ENCODE data around the gene EN1. TPM values are rescaled to one million over a fixed set of nuclear protein-coding genes. Genes with fewer than 3 reads are reported as not detected.
A peak's percentile ranks its signal among the peaks of the same experiment; 100 is the strongest.

EN1 gene
- total RNA-seq = not detected in 2 replicates

DNA sequence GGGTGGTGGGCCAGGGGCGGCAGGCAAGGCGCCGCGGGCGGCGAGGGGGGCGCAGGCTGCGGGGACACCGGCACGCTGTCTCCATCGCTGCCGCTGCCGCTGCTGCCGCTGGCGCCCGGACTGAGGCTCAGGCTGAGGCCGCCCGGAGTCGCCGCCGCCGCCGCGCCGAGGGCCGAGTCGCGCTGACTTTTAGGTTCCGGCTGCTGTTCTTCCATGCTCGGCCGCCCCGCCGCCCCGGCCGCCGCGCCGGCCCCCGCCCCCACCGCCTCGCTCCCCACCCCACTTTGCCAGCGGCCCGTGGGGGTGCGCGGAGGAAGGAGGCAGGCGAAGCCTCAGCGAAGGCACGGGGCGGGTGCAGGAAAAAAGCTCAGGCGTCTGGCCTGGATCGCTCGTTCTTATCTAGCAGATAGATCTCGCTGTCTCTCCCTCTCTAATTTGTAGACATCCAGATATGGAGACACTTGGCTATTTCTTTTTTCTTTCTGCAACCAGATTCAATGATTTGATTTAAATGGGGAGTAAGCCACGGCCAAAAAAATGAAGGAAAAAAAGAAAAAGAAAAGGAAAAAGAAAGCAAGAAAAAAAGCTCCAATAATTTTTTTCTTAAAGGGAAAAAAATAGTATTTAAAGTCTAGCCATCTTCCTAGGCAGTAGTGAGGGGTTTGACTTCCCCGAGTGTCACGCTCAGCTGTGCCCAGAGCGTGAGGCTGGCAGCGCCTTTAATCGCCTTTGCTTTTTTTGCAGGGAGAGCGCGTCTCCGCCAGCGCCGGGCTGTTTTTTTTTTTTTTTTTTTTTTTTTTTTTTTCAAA is at the start of gene EN1:
TSS of gene EN1 (minus strand) at position 696 of the 809 bp plus-strand sequence. CDS start at position 215, 481 bp downstream.
- intact Hi-C loops (cut with micrococcal nuclease) = no loop called here
- H3K4me3 Mint-ChIP-seq (ENCODE audit: low read depth) = no peak within 1 kb of the TSS
- no peak for DNase-seq (ENCODE audit: low spot score)
- H3K27ac Mint-ChIP-seq = peak within 1 kb of the TSS; percentile 62
- peaks cover 3% of the 10 kb centered on the region for H3K36me3 Mint-ChIP-seq (ENCODE audit: low read depth)
- peaks cover 4% of the 10 kb centered on the region for H3K4me1 Mint-ChIP-seq (ENCODE audit: low read depth)
- H3K9me3 Mint-ChIP-seq = no peaks in the 10 kb centered on the region
- H3K27me3 Mint-ChIP-seq (ENCODE audit: low read depth) = peaks cover 77% of the 10 kb centered on the region

DNA sequence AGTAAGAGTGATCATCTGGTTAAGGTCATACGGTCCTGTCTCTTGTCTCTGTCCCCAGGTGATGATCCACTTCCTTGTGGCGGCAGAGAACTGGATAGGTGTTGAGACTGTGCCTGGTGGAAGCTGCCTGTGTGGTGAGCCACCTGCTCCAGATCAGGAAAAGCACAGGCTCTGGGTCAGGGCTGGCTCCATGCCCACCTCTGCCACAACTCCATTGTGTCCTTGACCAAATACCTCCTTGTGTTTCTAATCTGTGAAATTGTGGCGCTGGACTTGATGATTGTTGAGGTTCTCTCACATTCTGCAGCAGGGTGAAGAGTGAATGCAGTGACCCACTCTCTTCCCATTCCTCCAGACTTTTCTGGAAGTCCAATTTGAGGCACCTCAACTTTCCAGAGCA is 45.7 kb upstream of the EN1 start:
- no peaks in the 10 kb centered on the region for H3K36me3 Mint-ChIP-seq (ENCODE audit: low read depth)
- no peaks in the 10 kb centered on the region for H3K27me3 Mint-ChIP-seq (ENCODE audit: low read depth)
- H3K9me3 Mint-ChIP-seq = peaks cover 10% of the 10 kb centered on the region
- H3K4me1 Mint-ChIP-seq (ENCODE audit: low read depth) = no peaks in the 10 kb centered on the region
- intact Hi-C loops (cut with micrococcal nuclease) = no loop called here
- H3K4me3 Mint-ChIP-seq (ENCODE audit: low read depth) = no peak overlapping the region
- no peak overlapping the region for H3K27ac Mint-ChIP-seq
- DNase-seq (ENCODE audit: low spot score) = no peak

DNA sequence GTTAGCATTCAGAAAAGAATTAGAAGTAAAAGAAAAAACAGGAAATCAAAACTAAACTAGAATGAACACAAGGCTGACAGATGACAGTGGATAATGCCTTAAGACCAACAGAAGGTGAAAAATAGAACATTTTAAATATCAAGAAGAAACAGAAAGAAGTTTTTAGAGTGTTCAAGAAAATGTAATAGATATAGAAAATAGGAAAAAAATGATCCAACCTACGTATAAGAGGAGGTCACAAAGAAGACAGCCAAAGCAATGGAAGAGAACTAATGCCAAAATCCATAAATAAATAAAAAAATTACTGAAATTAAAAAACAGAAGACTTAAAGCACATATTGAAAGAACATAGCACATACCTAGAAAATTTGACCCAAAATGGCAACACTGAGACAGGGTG is 42.5 kb upstream of the EN1 start:
- Mint-ChIP-seq H3K27me3 (ENCODE audit: low read depth) (no peaks in the 10 kb centered on the region), H3K4me1 (ENCODE audit: low read depth) (no peaks in the 10 kb centered on the region), H3K9me3 (peaks cover 10% of the 10 kb centered on the region), H3K27ac (no peak overlapping the region), H3K36me3 (ENCODE audit: low read depth) (no peaks in the 10 kb centered on the region), H3K4me3 (ENCODE audit: low read depth) (no peak overlapping the region)
- no peak for DNase-seq (ENCODE audit: low spot score)
- intact Hi-C loops (cut with micrococcal nuclease) = no loop called here

DNA sequence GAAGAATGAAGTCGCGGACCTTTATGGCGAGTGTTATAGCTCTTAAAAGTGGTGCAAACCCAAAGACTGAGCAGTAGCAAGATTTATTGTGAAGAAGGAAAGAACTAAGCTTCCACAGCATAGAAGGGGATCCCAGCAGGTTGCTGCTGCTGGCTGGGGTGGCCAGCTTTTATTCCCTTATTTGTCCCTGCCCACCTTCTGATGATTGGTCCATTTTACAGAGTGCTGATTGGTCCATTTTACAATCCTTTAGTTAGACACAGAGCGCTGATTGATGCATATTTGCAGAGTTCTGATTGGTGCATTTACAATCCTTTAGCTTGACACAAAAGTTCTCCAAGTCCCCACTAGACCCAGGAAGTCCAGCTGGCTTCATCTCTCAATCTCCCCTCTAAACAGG is 36.3 kb upstream of the EN1 start:
- H3K9me3 Mint-ChIP-seq = no peaks in the 10 kb centered on the region
- no peak overlapping the region for H3K27ac Mint-ChIP-seq
- no peak overlapping the region for H3K4me3 Mint-ChIP-seq (ENCODE audit: low read depth)
- intact Hi-C loops (cut with micrococcal nuclease) = loop anchor here (2.0 kb wide), 1 partner anchor 291 kb away; no protein-coding TSS in a partner anchor
- H3K36me3 Mint-ChIP-seq (ENCODE audit: low read depth) = no peaks in the 10 kb centered on the region
- DNase-seq (ENCODE audit: low spot score) = no peak
- H3K4me1 Mint-ChIP-seq (ENCODE audit: low read depth) = peaks cover 9% of the 10 kb centered on the region
- no peaks in the 10 kb centered on the region for H3K27me3 Mint-ChIP-seq (ENCODE audit: low read depth)

DNA sequence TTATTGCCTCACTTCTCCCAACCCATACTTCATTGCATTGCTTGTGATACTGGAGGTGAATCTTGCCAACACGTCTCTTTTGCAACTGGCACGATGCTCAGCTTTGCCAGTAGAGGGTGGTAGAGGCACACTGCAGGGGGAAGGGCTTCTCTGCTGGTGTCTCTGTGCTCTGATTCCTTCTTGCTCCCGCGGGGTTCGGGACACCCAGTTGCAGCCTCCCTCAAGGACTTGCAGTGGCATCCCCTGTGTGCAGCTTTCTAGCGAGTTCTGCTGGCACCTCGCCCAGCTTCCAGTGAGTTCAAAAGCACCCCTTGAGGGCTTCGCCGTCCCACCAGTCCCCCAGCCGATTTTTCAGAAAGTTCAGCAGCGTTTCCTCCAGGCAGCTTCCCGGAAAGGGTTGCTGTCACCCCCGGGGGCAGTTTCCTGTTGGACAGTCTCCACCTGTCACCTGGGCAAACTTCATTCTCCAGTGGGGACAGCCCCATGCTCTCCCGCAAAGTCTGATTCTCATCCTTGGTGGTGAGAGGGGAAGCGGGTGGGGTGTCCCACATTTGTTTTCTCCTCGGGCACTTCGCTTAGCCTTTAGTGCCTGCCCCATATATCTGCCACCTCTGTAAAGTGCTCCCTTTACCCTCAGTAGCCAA is 35.4 kb upstream of the EN1 start:
- H3K4me1 Mint-ChIP-seq (ENCODE audit: low read depth) = peaks cover 9% of the 10 kb centered on the region
- peak overlapping the region; percentile 72 for H3K4me3 Mint-ChIP-seq (ENCODE audit: low read depth)
- no peak overlapping the region for H3K27ac Mint-ChIP-seq
- peak; percentile 44 for DNase-seq (ENCODE audit: low spot score)
- intact Hi-C loops (cut with micrococcal nuclease) = loop anchor here (2.0 kb wide), 1 partner anchor 292 kb away; no protein-coding TSS in a partner anchor
- H3K36me3 Mint-ChIP-seq (ENCODE audit: low read depth) = no peaks in the 10 kb centered on the region
- no peaks in the 10 kb centered on the region for H3K9me3 Mint-ChIP-seq
- no peaks in the 10 kb centered on the region for H3K27me3 Mint-ChIP-seq (ENCODE audit: low read depth)

DNA sequence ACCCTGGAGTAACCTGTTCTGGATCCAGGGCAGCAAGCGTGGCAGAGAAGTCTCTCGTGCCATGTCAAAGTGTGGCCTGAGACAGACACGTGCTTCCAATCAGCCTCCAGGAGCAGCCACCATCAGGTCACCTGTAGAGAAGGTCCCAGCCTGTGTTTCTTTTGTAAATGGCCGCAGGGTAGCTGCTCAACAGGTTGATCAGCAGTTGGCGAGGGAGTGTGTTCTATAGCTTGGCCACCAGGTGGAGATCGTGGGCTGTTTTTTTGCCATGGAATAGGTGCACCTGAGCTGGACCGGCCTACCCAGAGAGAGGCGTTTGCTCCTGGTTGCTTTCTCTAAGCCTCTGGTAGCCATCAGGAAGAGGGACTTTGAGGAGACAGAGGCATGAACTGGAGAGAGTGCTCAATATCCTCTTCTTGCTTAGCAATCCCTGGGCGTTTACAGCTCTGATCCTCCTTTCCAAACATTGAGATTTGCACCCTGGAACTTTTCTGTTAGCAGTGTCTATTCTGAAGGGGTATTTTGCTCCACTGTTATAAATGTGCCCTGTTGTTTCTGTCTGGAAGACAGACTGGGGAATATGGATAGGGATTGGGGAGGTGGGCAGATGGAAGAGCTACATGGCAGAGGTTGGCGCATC is 34.2 kb upstream of the EN1 start:
- H3K4me1 Mint-ChIP-seq (ENCODE audit: low read depth) = peaks cover 9% of the 10 kb centered on the region
- no peaks in the 10 kb centered on the region for H3K9me3 Mint-ChIP-seq
- no peak overlapping the region for H3K27ac Mint-ChIP-seq
- H3K36me3 Mint-ChIP-seq (ENCODE audit: low read depth) = no peaks in the 10 kb centered on the region
- H3K27me3 Mint-ChIP-seq (ENCODE audit: low read depth) = no peaks in the 10 kb centered on the region
- DNase-seq (ENCODE audit: low spot score) = peak; percentile 45
- intact Hi-C loops (cut with micrococcal nuclease) = loop anchor here (2.0 kb wide), 1 partner anchor 293 kb away; no protein-coding TSS in a partner anchor
- H3K4me3 Mint-ChIP-seq (ENCODE audit: low read depth) = no peak overlapping the region

DNA sequence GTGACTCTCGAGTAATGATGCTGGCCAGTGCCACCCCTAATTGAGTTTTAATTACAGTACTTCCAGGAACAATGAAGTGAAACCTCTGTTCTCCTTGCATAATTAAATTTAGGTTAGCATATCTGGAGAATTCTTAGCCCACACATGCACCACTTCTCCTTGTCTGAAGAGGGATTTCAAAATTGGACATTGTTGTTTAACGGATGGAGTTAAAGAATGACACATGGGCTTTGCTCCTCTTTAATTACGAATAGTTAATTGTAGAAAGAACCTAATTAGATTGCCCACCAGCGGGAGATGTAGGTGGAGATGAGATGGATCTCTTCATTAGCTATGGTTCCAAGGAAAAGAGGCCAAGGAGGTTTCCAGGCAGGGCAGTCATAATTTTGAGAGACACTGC is 33.1 kb upstream of the EN1 start:
- H3K27ac Mint-ChIP-seq = no peak overlapping the region

DNA sequence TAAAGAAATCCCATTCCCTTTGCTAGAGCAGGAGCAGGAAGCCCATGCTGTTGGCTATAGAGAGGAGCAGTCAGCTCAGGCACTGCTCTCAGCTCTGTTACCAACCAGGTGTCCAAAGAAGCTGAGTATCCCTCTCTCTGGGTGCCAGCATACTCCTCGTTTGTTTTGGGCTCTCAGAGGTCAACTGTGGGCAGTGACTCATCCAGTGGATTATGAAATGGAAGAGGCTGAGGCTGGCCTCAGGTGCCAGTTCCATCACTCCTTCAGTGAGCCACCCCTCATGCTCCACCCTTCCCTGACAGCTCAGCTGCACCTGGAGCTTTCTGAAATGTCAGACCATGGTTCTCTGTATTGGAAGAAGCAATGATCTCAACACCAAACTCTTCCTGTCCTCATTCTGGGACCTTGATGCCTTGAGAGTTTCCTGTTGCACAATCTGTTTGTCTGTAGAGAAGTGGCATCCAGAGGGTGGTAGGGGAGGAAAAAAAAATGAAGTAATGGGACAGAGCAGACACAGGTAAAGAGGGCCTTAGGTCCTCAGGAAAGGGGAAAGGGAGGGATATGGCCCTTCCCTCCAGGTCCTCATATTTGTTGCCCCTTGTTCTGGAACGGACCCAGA is 31.2 kb upstream of the EN1 start:
- intact Hi-C loops (cut with micrococcal nuclease) = no loop called here
- no peak for DNase-seq (ENCODE audit: low spot score)
- Mint-ChIP-seq H3K9me3 (no peaks in the 10 kb centered on the region), H3K27me3 (ENCODE audit: low read depth) (no peaks in the 10 kb centered on the region), H3K27ac (no peak overlapping the region), H3K4me3 (ENCODE audit: low read depth) (no peak overlapping the region), H3K4me1 (ENCODE audit: low read depth) (peaks cover 9% of the 10 kb centered on the region), H3K36me3 (ENCODE audit: low read depth) (no peaks in the 10 kb centered on the region)

More for the DNA sequence above, 33.1 kb upstream of the EN1 start:
- DNase-seq (ENCODE audit: low spot score) = no peak
- Mint-ChIP-seq H3K4me3 (ENCODE audit: low read depth) (no peak overlapping the region), H3K4me1 (ENCODE audit: low read depth) (peaks cover 9% of the 10 kb centered on the region), H3K9me3 (no peaks in the 10 kb centered on the region), H3K27me3 (ENCODE audit: low read depth) (no peaks in the 10 kb centered on the region), H3K36me3 (ENCODE audit: low read depth) (no peaks in the 10 kb centered on the region)
- intact Hi-C loops (cut with micrococcal nuclease) = no loop called here

DNA sequence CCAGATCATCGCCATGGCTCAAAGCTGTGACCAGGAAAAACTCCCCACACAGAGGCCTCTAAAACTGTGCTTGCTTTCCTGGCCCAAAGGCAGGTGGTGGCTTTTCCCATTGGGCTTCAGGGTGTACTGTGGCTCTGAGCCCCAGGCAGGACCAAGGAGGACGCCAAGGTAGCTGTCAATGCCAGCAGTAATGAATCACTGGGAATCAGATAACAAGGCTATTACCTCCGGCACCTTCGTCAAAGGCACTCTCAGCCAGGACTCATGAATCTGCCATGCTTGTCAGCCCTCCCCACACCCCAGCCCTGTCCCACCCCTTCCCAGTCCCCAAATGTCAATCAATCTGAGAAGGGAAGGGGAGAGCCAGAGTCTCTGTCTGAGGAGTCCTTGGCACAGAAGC is 27.9 kb upstream of the EN1 start:
- intact Hi-C loops (cut with micrococcal nuclease) = no loop called here

DNA sequence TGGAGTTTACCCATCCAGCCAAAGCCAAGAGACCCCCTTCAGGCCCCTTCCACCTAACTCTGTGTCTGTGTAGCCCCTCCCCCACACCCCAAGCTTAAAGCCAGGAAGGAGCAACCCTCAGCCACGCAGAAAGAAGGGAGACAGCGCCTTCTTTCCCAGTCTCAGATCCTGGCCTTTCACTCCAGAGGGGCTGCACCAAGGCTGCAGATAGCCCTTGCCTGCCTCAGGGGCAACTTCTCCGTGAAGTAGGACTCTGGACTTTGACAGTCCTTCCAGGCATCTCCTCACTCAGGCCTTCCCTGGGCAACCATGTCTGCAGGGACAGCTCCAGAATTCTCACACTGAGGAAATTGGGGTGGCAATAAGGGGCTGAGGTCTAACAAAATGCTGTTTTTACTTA is 26.9 kb upstream of the EN1 start:
- intact Hi-C loops (cut with micrococcal nuclease) = no loop called here
- no peak overlapping the region for H3K27ac Mint-ChIP-seq
- H3K4me1 Mint-ChIP-seq (ENCODE audit: low read depth) = no peaks in the 10 kb centered on the region
- H3K9me3 Mint-ChIP-seq = no peaks in the 10 kb centered on the region
- peaks cover 5% of the 10 kb centered on the region for H3K27me3 Mint-ChIP-seq (ENCODE audit: low read depth)
- H3K4me3 Mint-ChIP-seq (ENCODE audit: low read depth) = no peak overlapping the region
- DNase-seq (ENCODE audit: low spot score) = no peak
- no peaks in the 10 kb centered on the region for H3K36me3 Mint-ChIP-seq (ENCODE audit: low read depth)

More for the DNA sequence above, 27.9 kb upstream of the EN1 start:
- Mint-ChIP-seq H3K4me3 (ENCODE audit: low read depth) (no peak overlapping the region), H3K9me3 (no peaks in the 10 kb centered on the region), H3K36me3 (ENCODE audit: low read depth) (no peaks in the 10 kb centered on the region), H3K27me3 (ENCODE audit: low read depth) (peaks cover 5% of the 10 kb centered on the region), H3K27ac (no peak overlapping the region), H3K4me1 (ENCODE audit: low read depth) (no peaks in the 10 kb centered on the region)
- no peak for DNase-seq (ENCODE audit: low spot score)

DNA sequence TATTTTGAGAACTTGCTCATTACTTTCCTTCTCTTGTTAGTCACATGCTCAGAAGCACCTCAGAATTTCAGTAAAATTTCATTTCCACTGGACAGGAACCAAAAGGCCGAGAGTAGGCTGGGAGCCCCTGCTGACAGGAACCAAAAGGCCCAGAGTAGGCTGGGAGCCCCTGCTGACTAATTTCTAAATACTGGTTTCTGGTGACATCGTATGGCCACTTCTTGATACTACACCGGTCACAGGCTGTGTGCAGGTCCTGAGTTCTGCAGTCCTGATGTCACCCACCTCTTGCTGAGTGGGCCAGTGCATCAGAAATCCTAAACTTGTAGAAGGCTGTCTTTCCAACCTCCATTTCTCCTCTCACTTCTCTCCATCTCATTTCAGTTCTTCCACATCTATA is 17.7 kb upstream of the EN1 start:
- Mint-ChIP-seq H3K4me3 (ENCODE audit: low read depth) (no peak overlapping the region), H3K36me3 (ENCODE audit: low read depth) (no peaks in the 10 kb centered on the region), H3K27me3 (ENCODE audit: low read depth) (peaks cover 33% of the 10 kb centered on the region), H3K27ac (no peak overlapping the region), H3K4me1 (ENCODE audit: low read depth) (peaks cover 2% of the 10 kb centered on the region), H3K9me3 (no peaks in the 10 kb centered on the region)
- intact Hi-C loops (cut with micrococcal nuclease) = no loop called here
- DNase-seq (ENCODE audit: low spot score) = no peak

DNA sequence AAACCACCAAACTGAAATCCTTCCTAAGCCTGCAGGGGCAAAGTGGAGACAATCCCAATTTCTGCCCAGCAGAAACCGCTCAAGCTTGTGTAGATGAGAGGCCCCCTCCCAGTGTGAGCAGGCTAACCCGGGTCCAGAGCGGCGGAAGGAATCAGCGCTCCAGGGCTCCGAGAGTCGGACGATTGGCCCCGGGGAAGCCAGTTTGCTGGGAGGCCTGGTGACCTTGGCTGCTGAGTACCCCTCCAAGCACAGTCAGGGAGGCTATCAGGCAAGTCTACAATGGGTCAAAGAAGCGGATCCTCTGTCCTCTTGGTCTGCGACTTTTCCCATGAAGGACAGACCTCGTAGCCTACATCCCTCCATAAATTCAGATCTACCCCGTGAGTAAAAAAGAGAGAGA is 16.8 kb upstream of the EN1 start:
- Mint-ChIP-seq H3K27me3 (ENCODE audit: low read depth) (peaks cover 42% of the 10 kb centered on the region), H3K27ac (no peak overlapping the region), H3K4me3 (ENCODE audit: low read depth) (no peak overlapping the region), H3K4me1 (ENCODE audit: low read depth) (peaks cover 2% of the 10 kb centered on the region), H3K9me3 (no peaks in the 10 kb centered on the region), H3K36me3 (ENCODE audit: low read depth) (no peaks in the 10 kb centered on the region)
- DNase-seq (ENCODE audit: low spot score) = no peak
- intact Hi-C loops (cut with micrococcal nuclease) = no loop called here

Data from activated T-helper 2 cell treated with anti-CD3 and anti-CD28 coated beads, Interferon-gamma antibody, Interleukin-2, Interleukin-4, amounts not matched to agents 10 μg/mL and 5 μg/mL and 100 μg/mL, durations not matched to agents 14 hours and 24 hours and 36 hours (primary cell).